MCF 10A (cell line): ENCODE results near the gene ATG10. TPM values are rescaled to one million over a fixed set of nuclear protein-coding genes. Genes with fewer than 3 reads are reported as not detected.

ENCODE experiments used
- BruUV-seq: library from RNA; stranded (reverse); fragments of 400-500 nt; replicated peaks from 2 replicates; lab custom pipeline; 2021; lab: Mats Ljungman, UMichigan
- CTCF ChIA-PET: fragments of 300-600 bp; sonication (Branson Sonifier 250); formaldehyde crosslinking; extraction: SDS; loops from one replicate; lab custom pipeline; 2021; ENCODE audit warnings: antibody characterized with exemption, inconsistent platforms; lab: Yijun Ruan, JAX
- POLR2A ChIA-PET: fragments of 300-600, 350-650 bp; sonication (Branson Sonifier 250); formaldehyde crosslinking; extraction: SDS; loops from one replicate; lab custom pipeline; 2020; ENCODE audit warnings: antibody characterized with exemption, inconsistent platforms; lab: Yijun Ruan, JAX
- DNase-seq: peaks from one replicate; pipeline ENCODE4 v3.0.0-alpha.2; 2018; ENCODE audit not compliant: unreplicated experiment
- H3K27ac Mint-ChIP-seq: one replicate; pipeline ENCODE4 v1.8.0; 2022; ENCODE audit warnings: mild to moderate bottlenecking, low read depth, mixed read lengths; ENCODE audit not compliant: unreplicated experiment
- H3K27me3 Mint-ChIP-seq: one replicate; pipeline ENCODE4 v1.8.0; 2022; ENCODE audit warnings: mixed read lengths; ENCODE audit not compliant: insufficient read depth, unreplicated experiment
- H3K36me3 Mint-ChIP-seq: one replicate; pipeline ENCODE4 v1.8.0; 2022; ENCODE audit warnings: mild to moderate bottlenecking, moderate library complexity, mixed read lengths; ENCODE audit not compliant: insufficient read depth, unreplicated experiment
- H3K4me1 Mint-ChIP-seq: one replicate; pipeline ENCODE4 v1.8.0; 2022; ENCODE audit warnings: mixed read lengths; ENCODE audit not compliant: insufficient read depth, unreplicated experiment
- H3K4me3 Mint-ChIP-seq: one replicate; pipeline ENCODE4 v1.8.0; 2022; ENCODE audit warnings: mild to moderate bottlenecking, moderate library complexity, mixed read lengths; ENCODE audit not compliant: unreplicated experiment
- H3K9me3 Mint-ChIP-seq: one replicate; pipeline ENCODE4 v1.8.0; 2022; ENCODE audit warnings: mixed read lengths; ENCODE audit not compliant: unreplicated experiment
- CTCF ChIP-seq: fragments of 200-600 bp; IDR thresholded peaks from one replicate; pipeline ENCODE4 v1.8.0; 2022; ENCODE audit warnings: antibody characterized with exemption, mild to moderate bottlenecking; ENCODE audit not compliant: unreplicated experiment
- intact Hi-C: fragments of 100-400 bp; cut with micrococcal nuclease; formaldehyde crosslinking; loops from 2 replicates; pipeline ENCODE4 v1.14.1; 2022
- total RNA-seq: library from RNA; stranded (reverse); gene quantifications from 2 replicates; pipeline ENCODE4 v1.2.3, GENCODE V29; 2022

The ATG10 gene
- total RNA-seq, 1 experiment from 2014 or later = 9.9 TPM

GRCh38 chr5:82221020-82221419 is 249.2 kb downstream of the ATG10 start:
- ChIA-PET CTCF (interaction anchor here (0.6 kb wide), 1 partner anchor 698 kb away, joined by 3 read pairs; no protein-coding TSS in a partner anchor), POLR2A (interaction anchor here (0.6 kb wide), 1 partner anchor 10 kb away, joined by 3 read pairs; no protein-coding TSS in a partner anchor)
- Mint-ChIP-seq H3K27me3 (no peaks in the 10 kb centered on the region), H3K27ac (no peak overlapping the region), H3K36me3 (no peaks in the 10 kb centered on the region), H3K4me1 (peaks cover 12% of the 10 kb centered on the region), H3K9me3 (no peaks in the 10 kb centered on the region), H3K4me3 (no peak overlapping the region)
- TF ChIP-seq CTCF = no peak
- BruUV-seq = no TSS peak
- intact Hi-C loops = loop anchor here (10.0 kb wide), 1 partner anchor 916 kb away; the partner anchor contains the start of gene ZCCHC9
- no peak for DNase-seq

- peaks cover 12% of the 10 kb centered on the region for H3K4me1 Mint-ChIP-seq
Measured at GRCh38 chr5:82222597-82223574, 251.1 kb downstream of the ATG10 start.

GRCh38 chr5:82225525-82226172 is 253.8 kb downstream of the ATG10 start:
- POLR2A ChIA-PET = interaction anchor here (0.7 to 1.5 kb wide), 4 partner anchors 22 to 367 kb away, joined by 3 to 6 read pairs (median 3); no protein-coding TSS in a partner anchor
- Mint-ChIP-seq H3K9me3 (no peaks in the 10 kb centered on the region), H3K27ac (no peak overlapping the region), H3K4me3 (no peak overlapping the region), H3K36me3 (no peaks in the 10 kb centered on the region), H3K4me1 (peaks cover 12% of the 10 kb centered on the region), H3K27me3 (no peaks in the 10 kb centered on the region)
- intact Hi-C loops = loop anchor here (1.0 to 10.0 kb wide), 7 partner anchors 51 to 921 kb away; partner anchors contain the start of genes SSBP2 and ZCCHC9
- peak; percentile 75 for DNase-seq
- no TSS peak for BruUV-seq
- TF ChIP-seq CTCF = peak; percentile 85
- CTCF ChIA-PET = interaction anchor here (0.6 to 2.9 kb wide), 45 partner anchors 9 to 1539 kb away, joined by 3 to 18 read pairs (median 4); no protein-coding TSS in a partner anchor

More at GRCh38 chr5:82222597-82223574, 251.1 kb downstream of the ATG10 start:
- POLR2A ChIA-PET = interaction anchor here (0.6 to 1.0 kb wide), 2 partner anchors 51 to 59 kb away, joined by 3 read pairs; no protein-coding TSS in a partner anchor
- Mint-ChIP-seq H3K4me3 (no peak overlapping the region), H3K27ac (peak overlapping the region; percentile 49), H3K27me3 (no peaks in the 10 kb centered on the region), H3K9me3 (no peaks in the 10 kb centered on the region), H3K36me3 (no peaks in the 10 kb centered on the region)
- no peak for TF ChIP-seq CTCF
- CTCF ChIA-PET = interaction anchor here (0.5 to 0.6 kb wide), 2 partner anchors 245 to 798 kb away, joined by 3 read pairs; no protein-coding TSS in a partner anchor
- DNase-seq = no peak
- no TSS peak for BruUV-seq
- intact Hi-C loops = loop anchor here (10.0 kb wide), 1 partner anchor 918 kb away; the partner anchor contains the start of gene ZCCHC9
